Calu3 (cell line): Measurements from ENCODE around the gene FNDC3A. TPM values are rescaled to one million over a fixed set of nuclear protein-coding genes. Genes with fewer than 3 reads are reported as not detected.

Source experiments
- BruUV-seq: library from RNA; stranded (reverse); fragments of 400-500 nt; replicated peaks from 2 replicates; lab custom pipeline; 2021; lab: Mats Ljungman, UMichigan
- CTCF ChIA-PET: fragments of 300-600 bp; sonication (Branson Sonifier 250); formaldehyde crosslinking; loops from one replicate; lab custom pipeline; 2022; ENCODE audit warnings: antibody characterized with exemption; lab: Charles Lee
- DNase-seq: peaks from one replicate; pipeline ENCODE4 v3.0.0; 2022
- H3K27ac Mint-ChIP-seq: one replicate; pipeline ENCODE4 v1.8.0; 2022; ENCODE audit warnings: mixed read lengths; ENCODE audit not compliant: unreplicated experiment
- H3K27me3 Mint-ChIP-seq: one replicate; pipeline ENCODE4 v1.8.0; 2022; ENCODE audit warnings: mixed read lengths; ENCODE audit not compliant: unreplicated experiment
- H3K36me3 Mint-ChIP-seq: one replicate; pipeline ENCODE4 v1.8.0; 2022; ENCODE audit warnings: mild to moderate bottlenecking, moderate library complexity, mixed read lengths; ENCODE audit not compliant: insufficient read depth, unreplicated experiment
- H3K4me1 Mint-ChIP-seq: one replicate; pipeline ENCODE4 v1.8.0; 2022; ENCODE audit warnings: mild to moderate bottlenecking, low read depth, mixed read lengths; ENCODE audit not compliant: unreplicated experiment
- H3K4me3 Mint-ChIP-seq: one replicate; pipeline ENCODE4 v1.8.0; 2022; ENCODE audit warnings: mild to moderate bottlenecking, low read depth, moderate library complexity, mixed read lengths; ENCODE audit not compliant: unreplicated experiment
- H3K9me3 Mint-ChIP-seq: one replicate; pipeline ENCODE4 v1.8.0; 2022; ENCODE audit warnings: low read depth, mixed read lengths; ENCODE audit not compliant: unreplicated experiment
- intact Hi-C: fragments of 100-400 bp; cut with micrococcal nuclease; formaldehyde crosslinking; loops from one replicate; pipeline ENCODE4 v1.10.0; 2022; ENCODE audit not compliant: unreplicated experiment
- total RNA-seq: library from RNA; stranded (reverse); gene quantifications from 2 replicates; pipeline ENCODE4 v1.2.3, GENCODE V29; 2022
- TF ChIP-seq, protein P1 (sequence below): fragments of 200-600 bp; IDR thresholded peaks from one replicate; pipeline ENCODE4 v1.8.0; 2022; ENCODE audit warnings: antibody characterized with exemption; ENCODE audit not compliant: unreplicated experiment

FNDC3A gene
- total RNA-seq, 1 experiment from 2014 or later, result 36.2 TPM

DNA sequence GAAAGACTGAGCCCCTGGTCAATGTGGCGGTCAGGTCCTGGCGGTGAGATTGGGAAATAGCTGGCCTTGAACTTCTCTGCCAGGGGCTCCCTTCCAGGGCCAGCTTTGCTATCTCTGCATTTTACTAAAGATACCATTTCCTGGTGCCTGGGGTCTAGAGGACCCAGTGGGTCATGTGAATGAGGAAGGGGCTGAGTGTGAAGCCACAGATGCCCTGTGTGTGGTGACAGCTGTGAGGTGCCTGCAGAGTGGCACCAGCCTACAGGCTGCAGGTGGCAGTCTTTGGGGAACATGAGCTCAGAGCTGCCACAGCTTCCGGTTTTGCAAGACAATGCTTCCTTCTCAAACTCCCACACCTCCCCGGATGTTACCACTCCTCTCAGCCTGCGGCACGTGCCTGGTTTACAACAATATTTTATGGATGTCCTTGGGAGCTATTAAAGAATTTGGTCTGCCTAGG lies 239.2 kb downstream of the FNDC3A start:
- Mint-ChIP-seq H3K27ac (no peak overlapping the region), H3K4me3 (no peak overlapping the region), H3K9me3 (no peaks in the 10 kb centered on the region), H3K36me3 (peaks cover 5% of the 10 kb centered on the region), H3K4me1 (no peaks in the 10 kb centered on the region), H3K27me3 (peaks cover 21% of the 10 kb centered on the region)
- TF ChIP-seq, protein P1, sequence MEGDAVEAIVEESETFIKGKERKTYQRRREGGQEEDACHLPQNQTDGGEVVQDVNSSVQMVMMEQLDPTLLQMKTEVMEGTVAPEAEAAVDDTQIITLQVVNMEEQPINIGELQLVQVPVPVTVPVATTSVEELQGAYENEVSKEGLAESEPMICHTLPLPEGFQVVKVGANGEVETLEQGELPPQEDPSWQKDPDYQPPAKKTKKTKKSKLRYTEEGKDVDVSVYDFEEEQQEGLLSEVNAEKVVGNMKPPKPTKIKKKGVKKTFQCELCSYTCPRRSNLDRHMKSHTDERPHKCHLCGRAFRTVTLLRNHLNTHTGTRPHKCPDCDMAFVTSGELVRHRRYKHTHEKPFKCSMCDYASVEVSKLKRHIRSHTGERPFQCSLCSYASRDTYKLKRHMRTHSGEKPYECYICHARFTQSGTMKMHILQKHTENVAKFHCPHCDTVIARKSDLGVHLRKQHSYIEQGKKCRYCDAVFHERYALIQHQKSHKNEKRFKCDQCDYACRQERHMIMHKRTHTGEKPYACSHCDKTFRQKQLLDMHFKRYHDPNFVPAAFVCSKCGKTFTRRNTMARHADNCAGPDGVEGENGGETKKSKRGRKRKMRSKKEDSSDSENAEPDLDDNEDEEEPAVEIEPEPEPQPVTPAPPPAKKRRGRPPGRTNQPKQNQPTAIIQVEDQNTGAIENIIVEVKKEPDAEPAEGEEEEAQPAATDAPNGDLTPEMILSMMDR, result no peak
- CTCF ChIA-PET, result no interaction called here
- intact Hi-C loops, result no loop called here
- no TSS peak for BruUV-seq
- peak; percentile 26 for DNase-seq

DNA sequence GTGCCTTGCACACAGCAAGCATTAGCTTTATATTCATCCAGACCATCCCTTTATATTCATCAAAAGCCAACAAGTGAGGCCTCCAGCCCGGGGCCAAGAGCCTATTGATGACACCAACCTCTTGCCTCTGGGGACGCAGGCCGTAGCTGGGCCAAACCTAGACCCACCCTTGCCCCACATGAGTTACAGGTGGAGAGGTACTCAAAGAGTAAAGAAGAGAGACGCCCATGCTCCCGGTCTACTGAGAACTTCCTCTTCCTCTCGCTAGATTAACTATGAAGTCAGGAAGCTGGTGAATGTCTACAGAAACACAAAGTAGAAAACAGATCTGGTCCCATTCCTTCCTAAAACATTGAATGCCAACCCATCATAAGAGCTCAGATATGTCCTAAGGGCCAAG lies 240.6 kb downstream of the FNDC3A start:
- no peaks in the 10 kb centered on the region for H3K9me3 Mint-ChIP-seq
- BruUV-seq, result no TSS peak
- no peak overlapping the region for H3K27ac Mint-ChIP-seq
- H3K4me1 Mint-ChIP-seq, result no peaks in the 10 kb centered on the region
- TF ChIP-seq, protein P1, result no peak
- peaks cover 21% of the 10 kb centered on the region for H3K27me3 Mint-ChIP-seq
- CTCF ChIA-PET, result no interaction called here
- peaks cover 4% of the 10 kb centered on the region for H3K36me3 Mint-ChIP-seq
- H3K4me3 Mint-ChIP-seq, result no peak overlapping the region
- intact Hi-C loops, result no loop called here
- DNase-seq, result no peak

DNA sequence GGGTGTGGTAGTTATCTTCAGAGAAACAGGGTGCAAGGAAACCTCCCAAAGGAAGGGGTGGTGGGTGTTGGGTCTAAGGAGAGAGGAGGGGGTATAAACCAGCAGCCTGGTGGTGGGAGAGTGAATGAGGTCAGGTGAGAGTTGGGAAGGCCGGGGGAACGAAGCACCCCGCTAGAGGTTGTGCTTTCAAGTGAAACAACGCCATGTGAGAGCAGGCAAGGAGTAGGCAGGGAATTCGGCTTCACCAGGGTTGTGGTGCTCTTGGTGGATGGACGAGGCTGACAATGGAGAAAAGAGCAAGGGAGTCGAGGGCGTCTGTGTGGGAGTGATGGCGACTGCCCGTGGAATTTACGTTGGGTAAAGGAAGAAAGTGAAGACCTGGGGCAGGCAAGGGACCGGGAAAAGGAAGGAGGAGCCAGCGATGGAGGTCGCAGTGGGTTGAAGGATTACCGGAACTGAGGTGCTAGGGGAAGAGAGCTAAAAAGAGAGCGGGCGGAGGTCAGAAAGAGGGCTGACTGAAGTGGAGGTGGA lies 242.3 kb downstream of the FNDC3A start:
- H3K4me3 Mint-ChIP-seq, result no peak overlapping the region
- peaks cover 4% of the 10 kb centered on the region for H3K36me3 Mint-ChIP-seq
- peaks cover 21% of the 10 kb centered on the region for H3K27me3 Mint-ChIP-seq
- H3K9me3 Mint-ChIP-seq, result no peaks in the 10 kb centered on the region
- no peak for DNase-seq
- BruUV-seq, result no TSS peak
- TF ChIP-seq, protein P1, result no peak
- intact Hi-C loops, result no loop called here
- H3K27ac Mint-ChIP-seq, result no peak overlapping the region
- H3K4me1 Mint-ChIP-seq, result no peaks in the 10 kb centered on the region
- CTCF ChIA-PET, result no interaction called here

DNA sequence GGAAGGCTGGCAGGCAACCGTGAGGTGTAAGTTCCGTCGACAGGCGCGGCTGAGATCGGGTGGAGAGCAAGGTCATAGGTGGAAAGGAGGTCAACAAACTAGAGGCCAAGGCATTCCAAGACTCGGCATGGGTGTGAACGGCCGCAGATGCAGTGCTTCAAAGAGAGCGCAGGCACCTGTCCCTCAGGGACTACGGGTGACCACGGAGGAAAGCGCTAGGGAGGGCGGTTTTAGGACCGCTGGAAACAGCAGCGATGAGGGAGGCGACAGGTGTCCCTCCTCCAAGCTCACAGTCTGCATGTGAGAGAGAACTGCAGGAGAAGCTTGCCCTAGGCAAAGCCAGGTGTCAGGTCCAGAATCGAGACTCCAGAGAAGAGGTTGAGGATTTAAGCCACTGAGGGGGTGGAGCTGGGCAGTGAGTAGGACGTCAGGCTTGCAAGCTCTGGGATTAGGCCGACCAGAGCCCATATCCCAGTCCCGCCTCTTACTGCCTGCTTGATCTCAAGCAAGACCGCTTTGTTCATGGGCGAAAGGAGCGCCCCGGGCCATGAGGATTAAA lies 242.9 kb downstream of the FNDC3A start:
- TF ChIP-seq, protein P1, result no peak
- Mint-ChIP-seq H3K9me3 (no peaks in the 10 kb centered on the region), H3K4me3 (no peak overlapping the region), H3K27ac (no peak overlapping the region), H3K4me1 (no peaks in the 10 kb centered on the region), H3K27me3 (peaks cover 21% of the 10 kb centered on the region), H3K36me3 (peaks cover 4% of the 10 kb centered on the region)
- BruUV-seq, result no TSS peak
- intact Hi-C loops, result no loop called here
- CTCF ChIA-PET, result no interaction called here
- DNase-seq, result no peak
